ENCODE measurements around the gene NOP16.

GRCh38 chr5:176356179-176356566 lies 32.2 kb downstream of the NOP16 start:
- no peak for TF ChIP-seq CTCF (IDR thresholded peaks at IDR 0.05)
- no peak for TF ChIP-seq POLR2A (IDR thresholded peaks at IDR 0.05)

Data from lower leg skin (tissue), 3 donors.